ENCODE results near the gene MC3R.
"Not testable (repeated sequence)": the region's sequence is repeated elsewhere in the genome, so short reads cannot be mapped to it uniquely, and the experiment has no call there.

MC3R gene

GRCh38 chr20:56247954-56248782, at the start of gene MC3R:
TSS of gene MC3R (plus strand) at chr20:56248732. CDS start at chr20:56248844, 112 bp downstream.
- DNase-seq: peak in 39 of 56 donors; percentile 1 to 67 (median 20)

GRCh38 chr20:56200456-56200855, 48.1 kb upstream of the MC3R start:
- DNase-seq: no peak

DNA sequence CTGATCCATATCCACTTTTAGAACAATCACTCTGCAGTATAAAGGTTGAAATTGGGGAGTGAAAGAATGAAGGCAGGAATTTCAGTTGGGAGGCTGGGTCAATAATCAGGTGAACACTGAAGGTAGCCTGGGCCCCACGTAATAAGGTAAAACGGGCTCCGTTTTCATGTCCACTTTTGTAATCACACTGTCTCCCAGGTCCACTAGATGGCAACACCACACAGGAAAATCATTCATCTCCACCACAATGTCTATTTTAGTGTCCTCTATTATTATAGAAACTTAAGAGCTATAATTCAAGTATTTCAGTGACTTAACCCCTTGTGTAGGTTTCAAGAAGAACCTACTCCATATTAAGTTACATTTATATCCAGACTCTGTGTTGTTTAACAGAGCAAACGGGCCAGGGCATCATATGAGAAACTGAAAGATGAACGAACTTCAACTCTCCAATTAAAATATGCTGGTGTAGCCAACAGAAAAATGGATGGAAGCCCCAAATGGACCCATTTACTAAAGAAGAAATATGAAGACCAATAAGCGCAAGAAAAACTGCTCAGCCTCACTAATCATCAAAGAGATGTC, 45.9 kb upstream of the MC3R start:
- DNase-seq: peak in 1 of 56 donors; percentile 37

- no peak for DNase-seq
These were observed 44.3 kb upstream of the MC3R start for GRCh38 chr20:56204206-56204605.

- DNase-seq: no peak
These were observed 43.2 kb upstream of the MC3R start for GRCh38 chr20:56205346-56205745.

DNA sequence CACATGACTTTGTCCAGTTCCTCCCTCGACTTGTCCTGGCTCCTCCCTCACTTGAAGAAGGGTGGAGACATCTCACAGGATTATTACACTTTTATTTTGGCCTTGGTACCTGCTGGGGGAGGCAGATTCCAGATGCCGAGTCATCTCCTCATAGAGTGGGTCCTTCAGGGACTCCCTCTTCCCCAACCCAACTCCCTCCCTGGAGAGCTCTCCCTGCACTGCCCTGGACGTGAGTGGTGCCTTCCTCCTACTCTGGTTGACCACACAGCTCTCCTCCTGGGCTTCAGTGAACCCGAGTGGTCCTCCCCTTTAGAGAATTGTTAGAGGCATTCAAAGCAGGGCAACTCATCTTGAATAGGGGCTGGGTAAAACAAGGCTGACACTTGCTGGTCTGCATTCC, 40.9 kb upstream of the MC3R start:
- DNase-seq: no peak

- no peak for DNase-seq
These were observed 40.4 kb upstream of the MC3R start for GRCh38 chr20:56208121-56208520.

DNA sequence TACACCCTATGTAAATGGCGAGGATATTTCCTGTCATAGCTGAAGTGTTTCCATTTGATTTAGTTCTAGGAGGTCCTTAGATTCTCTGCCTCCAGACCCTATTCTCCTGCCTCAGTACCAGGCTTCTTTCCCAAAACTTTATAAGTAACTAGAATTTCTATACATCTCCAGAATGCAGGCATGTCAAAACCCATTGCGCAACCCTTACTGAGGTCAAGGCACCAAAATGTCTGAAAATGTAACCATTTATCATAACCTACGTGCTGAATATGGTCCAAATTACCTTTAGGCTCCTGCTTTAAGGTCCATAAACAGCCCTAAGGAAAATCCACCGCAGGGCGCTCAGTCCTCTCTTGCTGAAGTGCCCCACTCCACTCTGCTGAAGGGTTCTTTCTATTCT, 37.5 kb upstream of the MC3R start:
- DNase-seq: no peak

DNA sequence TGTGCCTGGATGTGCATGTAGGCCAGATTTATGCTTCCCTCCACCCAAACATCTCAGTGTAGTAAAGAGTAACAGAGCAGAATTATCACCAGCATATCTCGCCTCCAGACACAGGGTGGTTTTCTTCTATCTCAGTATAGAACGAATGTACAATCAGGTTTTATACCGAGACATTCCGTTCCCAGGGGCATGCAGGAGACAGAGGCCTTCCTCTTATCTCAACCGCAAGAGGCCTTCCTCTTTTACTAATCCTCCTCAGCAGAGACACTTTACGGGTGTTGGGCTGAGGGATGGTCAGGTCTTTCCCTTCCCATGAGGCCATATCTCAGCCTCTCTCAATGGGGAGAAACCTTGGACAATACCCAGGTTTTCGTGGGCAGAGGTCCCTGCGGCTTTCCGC, 36.4 kb upstream of the MC3R start:
- DNase-seq: peak in 1 of 56 donors; percentile 3

DNA sequence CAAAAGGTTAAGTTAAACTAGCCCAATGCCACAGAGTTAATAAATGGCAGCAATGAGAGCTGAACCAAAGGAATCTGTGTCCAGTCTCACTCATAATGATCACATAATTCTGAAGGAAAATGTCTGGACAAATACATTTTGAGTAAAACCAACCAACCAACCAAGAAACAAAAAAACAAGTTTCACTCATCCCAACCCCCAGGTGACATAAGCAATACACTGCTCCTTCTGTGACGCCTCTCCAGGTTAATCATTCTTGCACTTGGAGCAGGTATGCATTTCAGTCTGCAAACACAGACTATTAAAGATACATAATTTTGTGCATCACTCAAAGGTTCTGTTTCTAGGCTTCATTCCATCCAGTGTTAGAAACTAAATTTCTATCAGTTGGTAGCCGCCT, 35.2 kb upstream of the MC3R start:
- DNase-seq: no peak

- no peak for DNase-seq
These were observed 33.4 kb upstream of the MC3R start for GRCh38 chr20:56215115-56215514.

- no peak for DNase-seq
These were observed 30.7 kb upstream of the MC3R start for GRCh38 chr20:56217829-56218228.

- not testable (repeated sequence) for DNase-seq
These were observed 27.3 kb upstream of the MC3R start for GRCh38 chr20:56221186-56221585.

GRCh38 chr20:56222201-56222600, 26.3 kb upstream of the MC3R start:
- DNase-seq: no peak

DNA sequence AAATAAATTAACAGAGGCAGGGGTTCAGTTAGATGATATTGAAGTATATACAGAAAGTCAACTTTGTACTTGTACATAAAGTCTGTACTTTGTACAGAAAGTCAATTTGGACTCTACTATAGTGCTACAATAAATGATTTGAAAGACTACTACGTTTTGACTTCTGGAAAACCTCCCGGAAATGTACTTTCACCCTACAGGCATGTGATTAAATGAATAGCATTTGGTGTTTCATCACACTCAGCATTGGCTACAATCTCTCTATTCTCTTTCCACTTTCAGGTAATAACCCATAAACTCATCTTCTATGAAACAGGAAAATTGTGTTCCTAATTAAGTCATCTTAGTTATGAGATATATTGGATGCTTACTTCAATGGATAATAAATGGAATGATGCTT, 25.6 kb upstream of the MC3R start:
- DNase-seq: no peak

GRCh38 chr20:56223352-56223751, 25.2 kb upstream of the MC3R start:
- no peak for DNase-seq

DNA sequence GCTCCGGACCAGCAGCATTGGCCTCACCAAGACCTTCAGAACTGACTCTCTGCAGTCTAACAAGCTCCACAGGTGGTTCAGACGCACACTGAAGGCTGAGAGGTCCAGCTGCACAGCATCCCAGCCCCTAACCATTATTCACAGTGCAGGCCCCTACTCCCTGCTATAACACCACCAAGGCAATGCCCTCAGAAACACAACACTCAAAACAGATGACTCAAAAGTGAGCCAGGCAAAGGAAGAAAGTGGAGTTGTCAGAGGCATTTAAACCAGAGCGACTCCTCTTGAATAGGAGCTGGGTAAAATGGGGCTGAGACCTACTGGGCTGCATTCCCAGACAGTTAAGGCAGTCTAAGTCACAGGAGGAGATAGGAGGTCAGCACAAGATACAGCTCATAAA, 20.5 kb upstream of the MC3R start:
- DNase-seq: no peak

GRCh38 chr20:56229812-56230211, 18.7 kb upstream of the MC3R start:
- DNase-seq: no peak

DNA sequence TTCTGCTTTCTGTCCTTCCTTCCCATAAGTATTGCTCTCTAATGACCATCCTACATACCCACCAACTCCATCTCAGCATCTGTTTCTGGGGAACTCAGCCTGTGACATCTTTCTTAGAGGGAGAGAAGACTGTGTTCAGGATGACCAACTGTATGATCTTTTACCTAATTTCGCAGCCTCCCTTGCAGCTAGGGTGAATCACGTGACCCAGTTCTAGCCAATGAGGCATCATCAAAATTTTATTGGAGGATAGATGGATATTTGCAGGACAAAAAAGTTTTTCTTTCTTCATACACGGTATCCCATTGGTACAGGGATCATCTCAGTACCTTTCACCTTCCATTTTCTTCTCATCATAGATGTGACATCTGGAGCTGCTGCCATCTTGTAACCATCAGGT, 14.4 kb upstream of the MC3R start:
- DNase-seq: no peak

DNA sequence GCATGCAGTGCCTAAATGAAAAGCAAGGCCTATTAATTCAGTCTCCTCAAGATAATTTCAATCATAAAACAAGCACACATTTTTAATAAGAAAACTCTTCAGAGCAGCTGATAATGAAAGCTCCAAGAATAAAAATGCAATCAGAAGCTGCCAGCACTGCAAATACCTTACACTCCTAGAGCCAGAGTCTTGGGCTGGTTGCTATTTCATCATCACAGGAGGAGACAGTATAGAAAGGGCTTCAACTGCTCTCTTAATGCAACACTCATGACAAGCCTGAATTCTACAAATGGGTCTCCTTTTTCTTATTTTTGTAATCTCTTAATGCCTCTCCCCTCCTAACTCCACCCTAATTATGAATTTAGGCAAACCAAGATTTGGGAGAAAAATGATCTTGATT, 11.2 kb upstream of the MC3R start:
- no peak for DNase-seq

DNA sequence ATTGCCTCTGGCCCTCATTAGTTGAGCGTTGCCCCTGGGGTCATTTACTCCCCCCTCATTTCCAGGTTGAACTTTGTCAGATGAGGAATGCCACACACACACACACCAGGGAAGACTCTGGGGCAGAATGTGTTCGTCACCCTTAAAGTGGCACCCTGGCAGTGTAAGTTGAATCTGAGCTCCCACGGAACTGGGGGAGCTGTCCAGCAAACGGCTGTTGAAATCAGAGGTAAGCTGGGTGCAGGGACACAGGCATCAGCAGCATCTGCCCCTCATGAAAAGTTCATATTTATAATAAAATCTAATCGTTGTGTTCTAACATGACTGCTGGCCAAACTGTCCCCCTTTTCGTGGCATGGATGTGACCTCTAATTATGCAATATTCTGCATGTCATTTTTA, 4.3 kb upstream of the MC3R start:
- DNase-seq: no peak

DNA sequence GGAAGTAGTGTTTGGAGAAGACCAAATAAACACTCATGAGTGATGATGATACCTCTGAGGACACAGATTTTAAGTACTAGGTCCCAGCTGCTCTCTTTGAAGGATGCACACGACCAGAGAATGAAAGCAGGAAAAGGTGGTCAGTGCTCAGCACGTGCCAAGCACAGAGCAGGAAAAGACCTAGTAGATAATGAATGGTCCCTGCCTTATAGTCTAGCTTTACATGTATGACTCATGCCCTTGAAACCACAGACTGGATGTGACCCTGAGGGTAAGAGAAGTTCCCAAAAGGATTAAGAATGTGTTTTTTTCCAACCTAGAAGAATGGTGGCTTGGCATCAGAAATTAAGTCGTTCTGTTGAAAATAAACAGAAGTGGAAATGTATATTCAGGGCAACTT, 2.8 kb upstream of the MC3R start:
- no peak for DNase-seq

DNA sequence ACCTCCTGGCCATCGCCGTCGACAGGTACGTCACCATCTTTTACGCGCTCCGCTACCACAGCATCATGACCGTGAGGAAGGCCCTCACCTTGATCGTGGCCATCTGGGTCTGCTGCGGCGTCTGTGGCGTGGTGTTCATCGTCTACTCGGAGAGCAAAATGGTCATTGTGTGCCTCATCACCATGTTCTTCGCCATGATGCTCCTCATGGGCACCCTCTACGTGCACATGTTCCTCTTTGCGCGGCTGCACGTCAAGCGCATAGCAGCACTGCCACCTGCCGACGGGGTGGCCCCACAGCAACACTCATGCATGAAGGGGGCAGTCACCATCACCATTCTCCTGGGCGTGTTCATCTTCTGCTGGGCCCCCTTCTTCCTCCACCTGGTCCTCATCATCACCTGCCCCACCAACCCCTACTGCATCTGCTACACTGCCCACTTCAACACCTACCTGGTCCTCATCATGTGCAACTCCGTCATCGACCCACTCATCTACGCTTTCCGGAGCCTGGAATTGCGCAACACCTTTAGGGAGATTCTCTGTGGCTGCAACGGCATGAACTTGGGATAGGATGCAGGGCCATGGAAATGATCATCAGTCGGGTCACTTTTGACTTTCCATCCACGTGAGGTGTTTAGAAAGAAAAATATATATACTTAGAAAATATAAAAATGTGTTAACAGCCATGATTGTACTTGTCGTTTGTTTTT, 868 bp downstream of the MC3R start:
- DNase-seq: peak in 1 of 56 donors; percentile 5
